Keratinocyte (primary cell): ENCODE data around the gene MALRD1. TPM values are rescaled to one million over a fixed set of nuclear protein-coding genes. Genes with fewer than 3 reads are reported as not detected.

ENCODE experiments used
- DNase-seq: peaks from one replicate; pipeline ENCODE4 v3.0.0-alpha.2; 2011; ENCODE audit warnings: low read depth, missing footprints, low spot score
- FAIRE-seq: peaks from 2 replicates; lab custom pipeline; 2011; peaks lifted over from hg19 to GRCh38; lab: Jason Lieb, UNC
- H2AFZ ChIP-seq: 2 replicates; pipeline ENCODE4 v1.6.0; 2012; ENCODE audit warnings: low read length, control low read depth, inconsistent platforms; ENCODE audit not compliant: control insufficient read depth
- H3K27ac ChIP-seq: 2 replicates; pipeline ENCODE4 v1.5.1; 2011; ENCODE audit warnings: low read length; ENCODE audit not compliant: control insufficient read depth, insufficient read depth
- H3K27me3 ChIP-seq: 3 replicates; pipeline ENCODE4 v1.6.0; 2011; ENCODE audit warnings: low read length; ENCODE audit not compliant: control insufficient read depth, insufficient read depth; ENCODE audit errors: extremely low read depth
- H3K36me3 ChIP-seq, 2 experiments: 2 replicates in 1 of 2; 3 replicates in 1 of 2; pipeline ENCODE4 v1.5.1; 2011; ENCODE audit warnings: low read length in 2 of 2, mild to moderate bottlenecking in 1 of 2; ENCODE audit not compliant: control insufficient read depth in 2 of 2, insufficient read depth in 2 of 2; ENCODE audit errors: extremely low read depth in 1 of 2
- H3K4me1 ChIP-seq: 3 replicates; pipeline ENCODE4 v1.5.1; 2011; ENCODE audit warnings: low read length; ENCODE audit not compliant: control insufficient read depth, insufficient read depth; ENCODE audit errors: extremely low read depth
- H3K4me2 ChIP-seq: 3 replicates; pipeline ENCODE4 v1.6.0; 2011; ENCODE audit warnings: low read depth, low read length; ENCODE audit not compliant: control insufficient read depth, insufficient read depth; ENCODE audit errors: extremely low read depth
- H3K4me3 ChIP-seq, 3 experiments: fragments of 200-600 bp in 1 of 3; sonication (generic) in 1 of 3; 2 replicates in 2 of 3; 3 replicates in 1 of 3; pipeline ENCODE4 v1.5.1; 2011 to 2016; ENCODE audit warnings: low read length in 3 of 3, mild to moderate bottlenecking in 3 of 3, control low read depth in 2 of 3, inconsistent platforms in 1 of 3, low read depth in 1 of 3, mixed read lengths in 1 of 3, mixed run types in 1 of 3, moderate library complexity in 1 of 3; ENCODE audit not compliant: control insufficient read depth in 2 of 3, insufficient read depth in 2 of 3; ENCODE audit errors: extremely low read depth in 1 of 3
- H3K79me2 ChIP-seq: 2 replicates; pipeline ENCODE4 v1.6.0; 2012; ENCODE audit warnings: low read length; ENCODE audit not compliant: control insufficient read depth, insufficient read depth
- H3K9ac ChIP-seq: 3 replicates; pipeline ENCODE4 v1.6.0; 2011; ENCODE audit warnings: low read length; ENCODE audit not compliant: control insufficient read depth, insufficient read depth; ENCODE audit errors: extremely low read depth
- H3K9me1 ChIP-seq: 3 replicates; pipeline ENCODE4 v1.6.0; 2011; ENCODE audit warnings: low read length; ENCODE audit not compliant: control insufficient read depth, insufficient read depth; ENCODE audit errors: extremely low read depth
- H3K9me3 ChIP-seq: 2 replicates; pipeline ENCODE4 v1.5.1; 2012; ENCODE audit warnings: low read depth, low read length; ENCODE audit not compliant: control insufficient read depth
- H4K20me1 ChIP-seq: 3 replicates; pipeline ENCODE4 v1.6.0; 2011; ENCODE audit warnings: low read length; ENCODE audit not compliant: control insufficient read depth, insufficient read depth; ENCODE audit errors: extremely low read depth
- EZH2 ChIP-seq: IDR thresholded peaks from one replicate; pipeline ENCODE4 v1.6.1; 2012; ENCODE audit warnings: inconsistent platforms, mild to moderate bottlenecking, low read length, moderate library complexity
- dilution Hi-C: fragments of 300-500 bp; cut with MboI; formaldehyde crosslinking; loops from one replicate; pipeline ENCODE4 v1.7.0; 2020; ENCODE audit warnings: low sequenced_read_pairs; ENCODE audit not compliant: extremely low pct_ligation_motif_present
- polyA plus RNA-seq, 5 experiments: library from polyadenylated mRNA; depleted of rRNA in 3 of 5; stranded (reverse) in 3 of 5; stranded (forward) in 1 of 5; unstranded in 1 of 5; fragments of >200 nt; gene quantifications; 1 replicate in 1 of 5; 2 replicates in 3 of 5; 3 replicates in 1 of 5; pipeline versions ENCODE4 v1.2.1 to v1.2.3, GENCODE V29; 2011 to 2012; ENCODE audit warnings: missing spikeins in 2 of 5, low read depth in 1 of 5, low replicate concordance in 1 of 5
- TF ChIP-seq, protein P1 (sequence below), 3 experiments: IDR thresholded peaks in 1 of 3; conservative IDR thresholded peaks in 1 of 3; optimal IDR thresholded peaks in 1 of 3; 2 replicates in 2 of 3; 3 replicates in 1 of 3; pipeline versions ENCODE3 to v1.5.1; 2011; ENCODE audit warnings: low read length in 3 of 3, mild to moderate bottlenecking in 3 of 3, moderate library complexity in 2 of 3, control low read depth in 1 of 3, inconsistent platforms in 1 of 3; ENCODE audit not compliant: insufficient read depth in 2 of 3; ENCODE audit errors: extremely low read depth in 1 of 3

Gene MALRD1
- polyA plus RNA-seq, 1 donor (not counting 4 experiments of a cell fraction or from before 2014, with no cell fraction given): not detected

DNA sequence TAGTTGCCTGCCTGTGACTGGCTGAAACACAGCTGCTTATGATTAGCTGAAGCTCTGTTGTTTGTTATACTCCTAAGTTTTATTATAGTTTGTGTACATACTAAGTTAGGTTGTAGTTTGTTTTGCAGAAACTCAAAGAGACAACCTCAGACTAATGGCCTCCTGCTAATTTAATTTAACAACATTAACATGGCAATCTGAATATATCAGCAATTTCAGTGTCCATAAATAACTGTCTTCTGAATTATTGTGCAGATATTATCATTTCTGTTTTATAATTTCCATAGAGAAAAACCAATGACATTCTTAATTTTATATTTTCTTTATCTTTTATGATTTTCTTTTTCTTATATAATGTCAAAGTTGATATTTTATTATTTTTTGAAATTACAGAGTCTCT is 469.5 kb downstream of the MALRD1 start:
- Histone ChIP-seq H3K9ac (no peak overlapping the region), H2AFZ (no peak overlapping the region), H3K79me2 (no peaks in the 10 kb centered on the region), H3K9me1 (no peaks in the 10 kb centered on the region), H3K4me1 (peaks cover 2% of the 10 kb centered on the region), H3K36me3 (no peaks in the 10 kb centered on the region), H4K20me1 (no peaks in the 10 kb centered on the region), H3K27me3 (no peaks in the 10 kb centered on the region), H3K27ac (no peak overlapping the region), H3K9me3 (no peaks in the 10 kb centered on the region), H3K4me3 (no peak overlapping the region), H3K4me2 (no peak overlapping the region)
- dilution Hi-C loops: no loop called here
- DNase-seq (no peak), FAIRE-seq (no peak)
- TF ChIP-seq EZH2: no peak
- TF ChIP-seq, protein P1, sequence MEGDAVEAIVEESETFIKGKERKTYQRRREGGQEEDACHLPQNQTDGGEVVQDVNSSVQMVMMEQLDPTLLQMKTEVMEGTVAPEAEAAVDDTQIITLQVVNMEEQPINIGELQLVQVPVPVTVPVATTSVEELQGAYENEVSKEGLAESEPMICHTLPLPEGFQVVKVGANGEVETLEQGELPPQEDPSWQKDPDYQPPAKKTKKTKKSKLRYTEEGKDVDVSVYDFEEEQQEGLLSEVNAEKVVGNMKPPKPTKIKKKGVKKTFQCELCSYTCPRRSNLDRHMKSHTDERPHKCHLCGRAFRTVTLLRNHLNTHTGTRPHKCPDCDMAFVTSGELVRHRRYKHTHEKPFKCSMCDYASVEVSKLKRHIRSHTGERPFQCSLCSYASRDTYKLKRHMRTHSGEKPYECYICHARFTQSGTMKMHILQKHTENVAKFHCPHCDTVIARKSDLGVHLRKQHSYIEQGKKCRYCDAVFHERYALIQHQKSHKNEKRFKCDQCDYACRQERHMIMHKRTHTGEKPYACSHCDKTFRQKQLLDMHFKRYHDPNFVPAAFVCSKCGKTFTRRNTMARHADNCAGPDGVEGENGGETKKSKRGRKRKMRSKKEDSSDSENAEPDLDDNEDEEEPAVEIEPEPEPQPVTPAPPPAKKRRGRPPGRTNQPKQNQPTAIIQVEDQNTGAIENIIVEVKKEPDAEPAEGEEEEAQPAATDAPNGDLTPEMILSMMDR (optimal IDR thresholded peaks at IDR 0.05 in 1 of 3, IDR thresholded peaks at IDR 0.05 in 1 of 3, conservative IDR thresholded peaks at IDR 0.05 in 1 of 3; ENCODE audit: extremely low read depth in 1 of 3, insufficient read depth in 2 of 3, low read length in 3 of 3): no peak

DNA sequence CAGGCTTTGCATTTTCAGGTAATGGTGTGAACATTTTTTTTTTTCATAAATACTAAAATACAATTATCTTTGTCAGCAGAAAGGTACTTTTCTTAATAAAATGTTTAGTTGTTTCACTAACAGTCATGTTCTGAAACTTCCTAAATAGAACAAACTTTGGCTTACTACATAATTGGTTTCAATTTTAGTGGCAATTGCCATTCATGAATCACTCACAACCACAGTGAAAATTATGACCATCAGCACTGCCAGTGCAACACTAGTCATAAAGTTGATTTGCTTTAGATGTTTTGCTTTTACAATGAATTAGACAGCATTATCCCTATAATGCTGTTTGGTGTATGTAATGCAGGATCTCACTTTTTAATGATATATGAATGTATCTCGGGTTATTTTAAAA is 470.0 kb downstream of the MALRD1 start:
- FAIRE-seq: no peak
- Histone ChIP-seq H3K9me1 (no peaks in the 10 kb centered on the region), H4K20me1 (no peaks in the 10 kb centered on the region), H3K4me1 (peaks cover 2% of the 10 kb centered on the region), H3K4me3 (no peak overlapping the region), H3K36me3 (no peaks in the 10 kb centered on the region), H3K79me2 (no peaks in the 10 kb centered on the region), H3K27ac (no peak overlapping the region), H3K4me2 (no peak overlapping the region), H3K27me3 (no peaks in the 10 kb centered on the region), H3K9ac (no peak overlapping the region), H3K9me3 (no peaks in the 10 kb centered on the region), H2AFZ (no peak overlapping the region)
- dilution Hi-C loops: no loop called here
- DNase-seq: no peak
- no peak for TF ChIP-seq EZH2
- TF ChIP-seq, protein P1 (optimal IDR thresholded peaks at IDR 0.05 in 1 of 3, IDR thresholded peaks at IDR 0.05 in 1 of 3, conservative IDR thresholded peaks at IDR 0.05 in 1 of 3; ENCODE audit: extremely low read depth in 1 of 3, insufficient read depth in 2 of 3, low read length in 3 of 3): no peak
